Measurements from ENCODE around the gene VPS9D1.
A peak's percentile ranks its signal among the peaks of the same experiment; 100 is the strongest.
"Not testable (repeated sequence)": the region's sequence is repeated elsewhere in the genome, so short reads cannot be mapped to it uniquely, and the experiment has no call there.

Gene VPS9D1

DNA sequence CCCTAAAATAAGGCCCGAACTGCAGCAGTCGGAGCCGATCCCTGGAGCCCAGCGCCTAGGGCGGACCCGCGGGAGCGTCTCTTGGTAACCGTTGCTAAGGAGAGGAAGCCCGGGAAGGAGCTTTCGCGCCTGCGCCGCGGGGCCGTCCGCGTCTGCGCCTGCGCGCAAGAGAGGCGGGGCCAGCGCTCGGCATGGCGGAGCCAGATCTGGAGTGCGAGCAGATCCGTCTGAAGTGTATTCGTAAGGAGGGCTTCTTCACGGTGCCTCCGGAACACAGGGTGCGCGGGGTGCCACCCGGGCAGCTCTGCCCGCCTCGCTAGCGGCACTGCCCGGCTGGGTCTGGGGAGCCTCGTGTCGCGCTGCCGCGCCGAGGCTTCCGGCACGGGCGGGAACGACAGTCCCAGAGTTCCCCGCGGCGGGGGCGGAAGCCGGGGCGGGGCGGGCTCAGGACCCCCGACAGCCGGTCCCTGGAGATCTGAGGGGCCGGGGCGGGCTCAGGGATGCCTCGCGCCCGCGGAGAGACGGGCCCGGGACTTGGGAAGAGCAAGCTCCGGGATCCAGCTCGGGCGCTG is 34.1 kb downstream of the VPS9D1 start, which contains the start of gene CDK10:
TSS of gene CDK10 (plus strand) at position 170 of the 572 bp plus-strand sequence. CDS start at position 192, 22 bp downstream.
- Mint-ChIP-seq H3K4me1 (ENCODE audit: low read depth) (peaks cover 19% of the 10 kb centered on the region), H3K4me3 (peak within 1 kb of the TSS; percentile 89), H3K27me3 (no peaks in the 10 kb centered on the region), H3K9me3 (no peaks in the 10 kb centered on the region), H3K36me3 (ENCODE audit: low read depth) (peaks cover 55% of the 10 kb centered on the region), H3K27ac (peak within 1 kb of the TSS; percentile 96)
- DNase-seq = peak; percentile 97

DNA sequence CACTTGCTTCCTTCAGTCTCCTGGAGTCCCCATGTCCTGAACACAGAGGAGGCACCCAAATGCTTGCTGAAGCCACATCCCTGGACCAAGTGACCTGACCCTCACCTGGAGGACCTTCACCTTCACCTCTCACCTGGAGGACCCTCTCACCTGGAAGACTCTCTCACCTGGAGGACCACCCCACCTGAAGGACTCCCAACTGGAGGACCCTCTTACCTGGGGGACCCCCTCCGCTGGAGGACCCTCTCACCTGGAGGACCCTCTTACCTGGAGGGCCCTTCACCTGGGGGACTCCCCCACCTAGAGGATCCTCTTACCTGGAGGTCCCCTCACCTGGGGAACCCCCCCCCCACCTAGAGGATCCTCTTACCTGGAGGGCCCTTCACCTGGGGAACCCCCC is 34.8 kb downstream of the VPS9D1 start:
- DNase-seq = no peak

DNA sequence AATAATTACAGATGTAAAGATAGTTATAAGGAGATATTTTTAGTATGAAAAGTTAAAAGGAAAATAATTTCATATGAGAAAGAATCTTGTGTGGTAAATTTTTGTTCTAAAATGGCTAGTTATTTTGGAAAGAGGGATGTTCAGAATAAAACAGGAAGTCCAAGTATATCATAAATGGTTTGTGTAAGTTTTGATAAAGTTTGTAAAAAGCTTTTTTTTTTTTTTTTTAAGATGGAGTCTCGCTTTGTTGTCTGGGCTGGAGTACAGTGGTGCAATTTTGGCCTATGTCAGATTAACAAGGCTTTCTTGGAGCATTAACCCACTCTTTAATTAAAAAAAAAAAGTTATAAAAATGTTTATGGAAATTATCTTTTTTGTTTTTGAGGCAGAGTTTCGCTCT is 42.4 kb downstream of the VPS9D1 start:
- no peak for DNase-seq
- Mint-ChIP-seq H3K27ac (no peak overlapping the region), H3K4me3 (no peak overlapping the region), H3K9me3 (no peaks in the 10 kb centered on the region), H3K27me3 (no peaks in the 10 kb centered on the region), H3K36me3 (ENCODE audit: low read depth) (peaks cover 2% of the 10 kb centered on the region), H3K4me1 (ENCODE audit: low read depth) (no peaks in the 10 kb centered on the region)

More for the DNA sequence above, 34.8 kb downstream of the VPS9D1 start:
- Mint-ChIP-seq H3K4me3 (peak overlapping the region; percentile 64), H3K27me3 (no peaks in the 10 kb centered on the region), H3K9me3 (no peaks in the 10 kb centered on the region), H3K36me3 (ENCODE audit: low read depth) (peaks cover 49% of the 10 kb centered on the region), H3K4me1 (ENCODE audit: low read depth) (peaks cover 19% of the 10 kb centered on the region), H3K27ac (peak overlapping the region; percentile 74)

DNA sequence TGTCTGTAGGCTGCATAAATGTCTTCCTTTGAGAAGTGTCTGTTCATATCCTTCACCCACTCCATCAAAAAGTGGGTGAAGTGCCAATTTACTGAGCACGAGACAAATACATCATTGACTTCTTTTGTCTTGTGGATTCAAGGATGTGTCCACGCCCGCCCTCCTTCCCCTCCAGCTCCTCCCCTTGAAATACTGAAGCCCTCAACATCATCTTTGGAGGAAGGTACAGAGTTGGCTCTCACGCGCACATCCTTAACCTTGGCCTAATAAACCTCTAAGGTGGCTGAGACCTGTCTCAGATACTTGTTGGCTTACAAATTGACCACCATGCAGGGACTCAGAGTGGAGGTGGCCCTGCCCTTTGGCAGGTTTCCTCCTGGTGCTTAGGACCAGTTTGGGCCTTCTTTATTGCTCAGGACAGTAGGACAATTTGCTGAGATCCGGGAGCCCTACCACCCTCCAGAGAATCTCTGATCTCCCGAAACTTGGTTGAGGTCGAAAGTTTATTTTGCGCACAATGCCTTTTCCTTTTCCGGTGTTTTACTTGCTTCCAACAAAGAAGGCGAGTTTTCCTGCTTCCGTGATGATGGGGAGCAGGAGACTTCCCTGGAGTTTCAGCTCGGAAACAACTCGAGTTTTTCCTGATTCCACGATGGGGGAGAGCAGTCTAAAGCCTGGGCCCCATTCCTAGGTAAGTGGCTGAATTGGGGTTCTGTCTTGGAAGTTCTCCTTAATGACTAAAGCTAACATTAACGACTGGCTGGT is 48.3 kb downstream of the VPS9D1 start:
- Mint-ChIP-seq H3K4me3 (no peak overlapping the region), H3K36me3 (ENCODE audit: low read depth) (peaks cover 5% of the 10 kb centered on the region), H3K4me1 (ENCODE audit: low read depth) (peaks cover 23% of the 10 kb centered on the region), H3K27ac (no peak overlapping the region), H3K9me3 (no peaks in the 10 kb centered on the region), H3K27me3 (no peaks in the 10 kb centered on the region)
- no peak for DNase-seq

DNA sequence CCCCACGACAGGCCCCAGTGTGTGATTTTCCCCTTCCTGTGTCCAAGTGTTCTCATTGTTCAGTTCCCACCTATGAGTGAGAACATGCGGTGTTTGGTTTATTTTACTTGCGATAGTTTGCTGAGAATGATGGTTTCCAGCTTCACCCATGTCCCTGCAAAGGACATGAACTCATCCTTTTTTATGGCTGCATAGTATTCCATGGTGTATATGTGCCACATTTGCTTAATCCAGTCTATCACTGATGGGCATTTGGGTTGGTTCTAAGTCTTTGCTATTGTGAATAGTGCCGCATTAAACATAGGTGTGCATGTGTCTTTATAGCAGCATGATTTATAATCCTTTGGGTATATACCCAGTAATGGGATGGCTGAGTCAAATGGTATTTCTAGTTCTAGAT is 49.1 kb downstream of the VPS9D1 start:
- peaks cover 23% of the 10 kb centered on the region for H3K4me1 Mint-ChIP-seq (ENCODE audit: low read depth)
- H3K9me3 Mint-ChIP-seq; H3K27me3 Mint-ChIP-seq; H3K4me3 Mint-ChIP-seq; DNase-seq; H3K27ac Mint-ChIP-seq; H3K36me3 Mint-ChIP-seq (ENCODE audit: low read depth): not testable (repeated sequence)

DNA sequence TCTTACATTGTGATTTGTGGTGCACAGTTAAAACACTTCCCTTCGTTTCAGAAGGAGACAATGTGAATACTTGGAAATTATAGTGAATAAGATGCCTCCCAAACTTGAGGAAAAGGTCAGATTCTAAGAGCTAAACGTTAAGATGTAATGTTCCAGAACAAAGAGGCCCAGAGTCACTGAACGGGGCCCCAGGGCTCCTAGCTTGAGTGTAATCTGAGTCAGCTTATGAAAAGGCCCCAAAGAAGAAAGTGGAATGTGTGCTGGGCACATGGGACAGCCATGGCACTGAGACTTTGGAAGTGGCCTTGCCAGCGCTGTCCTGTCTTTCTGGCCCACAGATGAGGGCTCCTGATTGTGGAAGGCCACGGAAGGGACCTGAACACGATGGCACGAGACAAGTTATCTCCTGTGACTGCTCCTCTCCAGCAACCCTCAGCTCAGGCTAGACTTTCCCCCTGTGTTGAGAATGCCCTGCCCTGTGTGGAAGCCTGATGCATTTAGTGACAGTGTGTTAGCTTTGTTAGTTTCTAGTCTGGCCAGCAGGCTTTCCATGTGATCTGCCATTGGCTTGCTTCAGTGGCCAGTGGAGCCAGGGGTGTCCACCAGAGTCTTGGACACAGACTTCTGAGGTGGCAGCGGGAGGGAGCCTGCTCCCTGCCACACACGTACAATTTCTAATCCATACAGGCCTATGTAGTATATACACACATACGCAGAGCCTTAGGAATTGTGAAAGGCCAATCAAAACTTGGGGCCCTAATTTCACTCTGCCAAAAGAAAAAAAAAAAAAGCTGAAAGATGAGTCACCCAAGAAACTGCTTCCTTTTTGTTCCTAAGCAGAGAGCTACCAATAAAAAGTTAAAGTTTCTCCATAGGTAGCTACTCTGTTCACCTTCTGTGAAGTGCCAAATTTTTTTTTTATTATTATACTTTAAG is 49.9 kb downstream of the VPS9D1 start:
- DNase-seq = no peak
- no peak overlapping the region for H3K4me3 Mint-ChIP-seq
- H3K36me3 Mint-ChIP-seq (ENCODE audit: low read depth) = peaks cover 11% of the 10 kb centered on the region
- peaks cover 23% of the 10 kb centered on the region for H3K4me1 Mint-ChIP-seq (ENCODE audit: low read depth)
- H3K9me3 Mint-ChIP-seq = peaks cover 2% of the 10 kb centered on the region
- peak overlapping the region; percentile 44 for H3K27ac Mint-ChIP-seq
- no peaks in the 10 kb centered on the region for H3K27me3 Mint-ChIP-seq

DNA sequence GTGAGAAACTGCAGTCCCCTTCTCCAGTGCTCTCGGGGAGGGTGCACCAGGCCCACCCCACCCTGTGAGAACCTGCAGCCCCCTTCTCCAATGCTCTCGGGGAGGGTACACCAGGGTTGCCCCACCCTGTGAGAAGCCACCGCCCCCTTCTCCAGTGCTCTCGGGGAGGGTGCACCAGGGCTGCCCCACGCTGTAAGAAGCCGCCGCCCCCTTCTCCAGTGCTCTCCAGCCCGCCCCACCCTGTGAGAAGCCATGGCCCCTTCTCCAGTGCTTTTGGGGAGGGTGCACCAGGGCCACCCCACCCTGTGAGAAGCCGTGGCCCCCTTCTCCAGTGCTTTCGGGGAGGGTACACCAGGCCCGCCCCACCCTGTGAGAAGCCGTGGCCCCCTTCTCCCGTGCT is 50.9 kb downstream of the VPS9D1 start:
- H3K9me3 Mint-ChIP-seq = peaks cover 2% of the 10 kb centered on the region
- H3K4me3 Mint-ChIP-seq = no peak overlapping the region
- H3K27ac Mint-ChIP-seq = no peak overlapping the region
- H3K4me1 Mint-ChIP-seq (ENCODE audit: low read depth) = peaks cover 23% of the 10 kb centered on the region
- peaks cover 18% of the 10 kb centered on the region for H3K36me3 Mint-ChIP-seq (ENCODE audit: low read depth)
- H3K27me3 Mint-ChIP-seq = no peaks in the 10 kb centered on the region
- no peak for DNase-seq

DNA sequence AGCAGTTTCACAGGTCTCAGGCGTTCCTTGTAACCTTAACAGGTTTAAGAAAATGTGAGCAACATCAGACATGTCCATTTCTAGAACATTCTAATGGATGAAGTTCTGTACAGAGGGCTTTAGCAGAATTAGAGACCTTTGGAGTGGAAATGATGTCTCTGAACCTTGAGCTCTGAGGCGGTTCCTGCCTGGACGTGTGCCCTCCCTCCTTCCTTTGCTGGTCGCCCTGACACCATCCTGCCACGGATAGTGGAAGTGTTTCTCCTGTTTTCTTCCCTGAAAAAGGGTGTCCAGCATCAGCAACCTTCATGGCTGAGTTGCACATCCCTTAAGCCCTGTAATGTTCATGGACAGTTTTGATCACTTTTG is 51.9 kb downstream of the VPS9D1 start:
- peaks cover 23% of the 10 kb centered on the region for H3K4me1 Mint-ChIP-seq (ENCODE audit: low read depth)

DNA sequence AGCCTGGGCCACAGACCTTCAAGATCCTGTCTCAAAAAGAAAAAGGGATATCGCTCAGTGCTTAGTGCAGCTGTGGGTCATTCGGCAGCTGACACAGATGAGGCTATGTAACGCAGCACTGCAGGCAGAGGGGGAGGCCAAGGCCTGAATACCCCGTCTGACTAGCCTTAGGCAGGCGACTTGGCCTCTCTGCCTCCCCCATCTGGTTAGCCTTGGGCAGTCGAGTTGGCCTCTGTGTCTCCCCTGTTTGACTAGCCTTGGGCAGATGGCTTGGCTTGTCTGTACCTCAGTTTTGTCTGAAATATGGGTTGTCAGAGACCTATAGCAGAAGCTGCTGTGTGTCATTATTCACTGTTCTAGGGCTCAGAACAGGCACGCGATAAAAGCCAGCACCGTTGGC is 53.1 kb downstream of the VPS9D1 start:
- Mint-ChIP-seq H3K9me3 (peaks cover 2% of the 10 kb centered on the region), H3K4me3 (no peak overlapping the region), H3K4me1 (ENCODE audit: low read depth) (peaks cover 23% of the 10 kb centered on the region), H3K36me3 (ENCODE audit: low read depth) (peaks cover 37% of the 10 kb centered on the region), H3K27ac (no peak overlapping the region), H3K27me3 (no peaks in the 10 kb centered on the region)
- DNase-seq = no peak

More for the DNA sequence above, 51.9 kb downstream of the VPS9D1 start:
- Mint-ChIP-seq H3K27me3 (no peaks in the 10 kb centered on the region), H3K9me3 (peaks cover 2% of the 10 kb centered on the region), H3K4me3 (no peak overlapping the region), H3K27ac (no peak overlapping the region), H3K36me3 (ENCODE audit: low read depth) (peaks cover 26% of the 10 kb centered on the region)
- no peak for DNase-seq

DNA sequence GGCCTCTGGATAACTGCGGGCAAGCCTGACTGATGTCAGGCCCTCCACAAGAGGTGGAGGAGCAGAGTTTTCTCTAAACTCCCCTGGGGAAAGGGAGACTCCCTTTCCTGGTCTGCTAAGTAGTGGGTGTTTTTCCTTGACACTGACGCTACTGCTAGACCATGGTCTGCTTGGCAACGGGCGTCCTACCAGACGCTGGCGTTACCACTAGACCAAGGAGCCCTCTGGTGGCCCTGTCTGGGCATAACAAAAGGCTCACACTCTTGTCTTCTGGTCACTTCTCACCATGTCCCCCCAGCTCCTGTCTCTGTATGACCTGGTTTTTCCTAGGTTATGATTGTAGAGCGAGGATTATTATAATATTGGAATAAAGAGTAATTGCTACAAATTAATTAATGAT is 53.7 kb downstream of the VPS9D1 start:
- peaks cover 23% of the 10 kb centered on the region for H3K4me1 Mint-ChIP-seq (ENCODE audit: low read depth)
- H3K4me3 Mint-ChIP-seq, H3K9me3 Mint-ChIP-seq, DNase-seq, H3K27me3 Mint-ChIP-seq, H3K27ac Mint-ChIP-seq: not testable (repeated sequence)
- H3K36me3 Mint-ChIP-seq (ENCODE audit: low read depth) = peaks cover 41% of the 10 kb centered on the region

DNA sequence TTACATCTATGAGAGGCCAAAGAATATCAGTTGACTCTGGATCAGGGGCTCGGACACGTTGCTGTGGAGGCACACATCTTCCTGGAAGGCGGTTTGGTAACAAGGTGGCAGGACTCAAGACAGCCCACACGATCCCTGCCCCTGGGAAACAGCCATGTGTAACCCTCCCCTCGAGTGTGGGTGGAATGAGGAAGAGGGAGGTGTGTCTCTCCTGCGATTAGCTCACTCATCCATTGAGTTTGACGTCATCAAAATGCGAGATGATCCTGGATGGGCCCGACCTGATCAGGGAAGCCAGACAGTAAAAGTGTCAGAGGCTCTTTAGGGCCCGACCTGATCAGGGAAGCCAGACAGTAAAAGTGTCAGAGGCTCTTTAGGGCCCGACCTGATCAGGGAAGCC is 56.5 kb downstream of the VPS9D1 start:
- H3K27ac Mint-ChIP-seq, DNase-seq, H3K4me3 Mint-ChIP-seq, H3K9me3 Mint-ChIP-seq, H3K27me3 Mint-ChIP-seq: not testable (repeated sequence)
- Mint-ChIP-seq H3K36me3 (ENCODE audit: low read depth) (peaks cover 65% of the 10 kb centered on the region), H3K4me1 (ENCODE audit: low read depth) (peaks cover 18% of the 10 kb centered on the region)

DNA sequence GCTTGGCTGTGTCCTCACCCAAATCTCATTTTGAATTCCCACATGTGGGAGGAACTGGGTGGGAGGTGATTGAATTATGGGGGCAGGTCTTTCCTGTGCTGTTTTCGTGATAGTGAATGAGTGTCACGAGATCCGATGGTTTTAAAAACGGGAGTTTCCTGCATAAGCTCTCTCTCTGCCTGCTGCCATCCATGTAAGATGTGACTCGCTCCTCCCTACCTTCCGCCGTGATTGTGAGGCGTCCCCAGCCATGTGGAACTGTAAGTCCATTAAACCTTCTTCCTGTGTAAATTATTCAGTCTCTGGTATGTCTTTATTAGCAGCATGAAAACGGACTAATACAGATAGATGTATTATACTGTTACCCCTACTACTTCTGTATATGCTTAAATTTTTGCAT is 59.5 kb downstream of the VPS9D1 start:
- H3K27ac Mint-ChIP-seq = no peak overlapping the region
- no peak for DNase-seq
- no peak overlapping the region for H3K4me3 Mint-ChIP-seq
- peaks cover 20% of the 10 kb centered on the region for H3K4me1 Mint-ChIP-seq (ENCODE audit: low read depth)
- no peaks in the 10 kb centered on the region for H3K9me3 Mint-ChIP-seq
- H3K36me3 Mint-ChIP-seq (ENCODE audit: low read depth) = peaks cover 73% of the 10 kb centered on the region
- no peaks in the 10 kb centered on the region for H3K27me3 Mint-ChIP-seq

DNA sequence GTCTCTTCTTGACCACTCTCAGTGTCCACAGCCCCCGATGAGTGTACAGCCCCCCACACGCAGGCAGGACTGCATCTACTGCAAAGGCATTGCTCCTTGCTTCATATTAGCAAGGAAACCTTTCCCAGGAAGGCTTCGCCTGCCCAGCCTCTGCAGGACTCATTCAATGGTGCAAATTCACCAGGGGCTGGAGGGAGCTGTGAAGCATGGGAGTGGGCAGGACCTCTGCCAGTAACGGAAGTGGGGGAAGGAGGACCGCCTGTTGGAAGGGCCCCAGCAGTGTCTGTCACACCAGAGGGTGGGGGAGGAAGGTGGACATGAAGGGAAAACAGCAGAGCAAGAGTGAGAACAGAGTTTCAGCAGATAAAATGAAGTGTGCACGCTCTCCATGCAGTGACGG is 60.6 kb downstream of the VPS9D1 start:
- Mint-ChIP-seq H3K36me3 (ENCODE audit: low read depth) (peaks cover 76% of the 10 kb centered on the region), H3K4me3 (peak overlapping the region; percentile 91), H3K4me1 (ENCODE audit: low read depth) (peaks cover 30% of the 10 kb centered on the region)

DNA sequence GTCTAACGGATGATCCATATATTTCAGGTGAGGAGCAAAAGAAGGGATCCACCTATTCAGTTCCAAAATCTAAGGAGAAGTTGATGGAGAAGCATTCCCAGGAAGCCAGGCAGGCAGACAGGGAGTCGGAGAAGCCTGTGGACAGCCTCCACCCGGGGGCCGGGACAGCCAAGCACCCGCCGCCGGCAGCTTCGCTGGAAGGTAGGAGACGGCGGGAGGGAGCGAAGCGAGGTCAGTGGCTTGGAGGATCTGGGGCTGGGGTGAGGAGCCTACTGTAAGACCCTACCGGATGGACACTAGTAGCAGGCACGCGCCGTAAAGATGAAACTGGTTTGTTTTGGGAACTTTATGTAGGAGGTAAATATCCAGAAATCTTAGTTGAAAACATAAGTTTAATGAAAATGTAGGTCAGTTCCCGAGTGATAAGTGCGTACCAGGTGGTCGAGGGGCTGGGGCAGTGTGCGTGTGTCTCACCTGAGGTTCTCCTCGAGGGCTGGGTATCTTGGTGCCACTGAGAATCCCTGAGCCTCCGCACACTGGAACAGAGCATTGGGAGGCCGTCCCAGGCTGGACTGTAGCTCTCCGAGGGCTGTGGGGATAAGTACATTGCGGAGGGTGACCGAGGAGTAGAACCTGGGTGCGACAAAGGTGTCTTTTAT is 62.3 kb downstream of the VPS9D1 start:
- Mint-ChIP-seq H3K9me3 (no peaks in the 10 kb centered on the region), H3K4me3 (peak overlapping the region; percentile 91), H3K4me1 (ENCODE audit: low read depth) (peaks cover 41% of the 10 kb centered on the region), H3K36me3 (ENCODE audit: low read depth) (peaks cover 70% of the 10 kb centered on the region), H3K27me3 (no peaks in the 10 kb centered on the region), H3K27ac (peak overlapping the region; percentile 90)
- no peak for DNase-seq

More for the DNA sequence above, 60.6 kb downstream of the VPS9D1 start:
- Mint-ChIP-seq H3K9me3 (no peaks in the 10 kb centered on the region), H3K27me3 (no peaks in the 10 kb centered on the region), H3K27ac (no peak overlapping the region)
- no peak for DNase-seq
